A549 (cell line): Measurements from ENCODE around the gene STARD9. TPM values are rescaled to one million over a fixed set of nuclear protein-coding genes. Genes with fewer than 3 reads are reported as not detected.

ENCODE experiments used
- ATAC-seq, 2 experiments: fragments of 200-7000 bp in 1 of 2; fragments of >200 bp in 1 of 2; cut with Nextera tagmentation in 1 of 2; cut with Tn5 transposase in 1 of 2; 3 replicates each; pipeline versions ENCODE4 v1.8.0 to v1.9.1; 2018 to 2020; ENCODE audit warnings: mild to moderate bottlenecking in 1 of 2, moderate library complexity in 1 of 2
- CTCF ChIA-PET: fragments of 300-600 bp; sonication (Branson Sonifier 250); formaldehyde crosslinking; extraction: SDS; loops from one replicate; lab custom pipeline; 2021; ENCODE audit warnings: antibody characterized with exemption, inconsistent platforms; lab: Yijun Ruan, JAX
- POLR2A ChIA-PET: fragments of 350-600 bp; formaldehyde crosslinking; extraction: SDS; loops from one replicate; lab custom pipeline; 2021; ENCODE audit warnings: antibody characterized with exemption, inconsistent platforms; lab: Yijun Ruan, JAX
- DNase-seq, 2 experiments: peaks; one replicate each; pipeline versions ENCODE4 v3.0.0 to v3.0.0-alpha.2; 2011 to 2016; ENCODE audit warnings: low read depth in 1 of 2, low spot score in 1 of 2
- FAIRE-seq: peaks from 2 replicates; lab custom pipeline; 2011; peaks lifted over from hg19 to GRCh38; lab: Jason Lieb, UNC
- H3K27ac ChIP-seq, 2 experiments: fragments of >200 bp; sonication (Bioruptor Twin); formaldehyde crosslinking; 3 replicates each; pipeline ENCODE4 v1.5.1; 2016 to 2017
- H3K4me1 ChIP-seq: fragments of >200 bp; sonication (Bioruptor Twin); formaldehyde crosslinking; 3 replicates; pipeline ENCODE4 v1.6.1; 2016
- H3K4me2 ChIP-seq: fragments of >200 bp; sonication (Bioruptor Twin); formaldehyde crosslinking; 3 replicates; pipeline ENCODE4 v1.6.1; 2016
- H3K4me3 ChIP-seq: fragments of >200 bp; sonication (Bioruptor Twin); formaldehyde crosslinking; 3 replicates; pipeline ENCODE4 v1.5.1; 2016
- H3K9me3 ChIP-seq: fragments of >200 bp; sonication (Bioruptor Twin); formaldehyde crosslinking; 3 replicates; pipeline ENCODE4 v1.6.1; 2016
- BCL3 ChIP-seq: fragments of >200 bp; sonication (Bioruptor Twin); formaldehyde crosslinking; IDR thresholded peaks from 3 replicates; pipeline ENCODE4 v1.6.1; 2016
- CBX8 ChIP-seq: fragments of 200-600 bp; sonication (generic); IDR thresholded peaks from 2 replicates; pipeline ENCODE4 v1.6.1; 2016
- CEBPB ChIP-seq, 2 experiments: fragments of >200 bp in 1 of 2; sonication (Bioruptor Twin) in 1 of 2; formaldehyde crosslinking in 1 of 2; IDR thresholded peaks; 2 replicates each; pipeline ENCODE4 v1.6.1; 2012 to 2016
- CHD4 ChIP-seq: fragments of 200-600 bp; sonication (generic); IDR thresholded peaks from 2 replicates; pipeline ENCODE4 v1.6.1; 2016; ENCODE audit warnings: antibody characterized with exemption, mild to moderate bottlenecking, borderline replicate concordance
- E2F6 ChIP-seq: IDR thresholded peaks from 2 replicates; pipeline ENCODE4 v1.6.1; 2012; ENCODE audit warnings: low read depth, borderline replicate concordance
- ELK1 ChIP-seq: fragments of 150-350 bp; IDR thresholded peaks from 2 replicates; pipeline ENCODE4 v1.6.1; 2014; ENCODE audit warnings: low read depth, mild to moderate bottlenecking, low read length
- FOSB ChIP-seq: fragments of 250-450 bp; sonication (Bioruptor Pico); IDR thresholded peaks from 2 replicates; pipeline ENCODE4 v1.5.0; 2020; ENCODE audit warnings: mild to moderate bottlenecking, moderate library complexity
- GATA3 ChIP-seq: IDR thresholded peaks from 2 replicates; pipeline ENCODE4 v1.6.1; 2012; ENCODE audit warnings: borderline replicate concordance
- HMGXB4 ChIP-seq: fragments of 250-450 bp; sonication (Bioruptor Pico); IDR thresholded peaks from 2 replicates; pipeline ENCODE4 v1.5.0; 2021; ENCODE audit warnings: mild to moderate bottlenecking, moderate library complexity, borderline replicate concordance
- HOXA7 ChIP-seq: fragments of 250-450 bp; sonication (Bioruptor Pico); IDR thresholded peaks from 2 replicates; pipeline ENCODE4 v1.5.0; 2020; ENCODE audit warnings: mild to moderate bottlenecking, moderate library complexity
- HOXB13 ChIP-seq: fragments of 250-450 bp; sonication (Bioruptor Pico); IDR thresholded peaks from 2 replicates; pipeline ENCODE4 v1.5.0; 2020; ENCODE audit warnings: low read depth, mild to moderate bottlenecking, moderate library complexity
- HOXB5 ChIP-seq: fragments of 250-450 bp; sonication (Bioruptor Pico); IDR thresholded peaks from 2 replicates; pipeline ENCODE4 v1.5.0; 2020; ENCODE audit warnings: mild to moderate bottlenecking, moderate library complexity
- JUN ChIP-seq, 2 experiments: fragments of >200 bp; sonication (Bioruptor Twin); formaldehyde crosslinking; IDR thresholded peaks; 2 replicates in 1 of 2; 3 replicates in 1 of 2; pipeline ENCODE4 v1.6.1; 2016 to 2017
- MAX ChIP-seq: IDR thresholded peaks from 2 replicates; pipeline ENCODE4 v1.6.1; 2012
- NR3C1 ChIP-seq: fragments of >200 bp; sonication (Bioruptor Twin); formaldehyde crosslinking; IDR thresholded peaks from 3 replicates; pipeline ENCODE4 v1.6.1; 2017
- PBX3 ChIP-seq: IDR thresholded peaks from 2 replicates; pipeline ENCODE4 v1.6.1; 2012
- RAD21 ChIP-seq, 2 experiments: fragments of >200 bp in 1 of 2; sonication (Bioruptor Twin) in 1 of 2; formaldehyde crosslinking in 1 of 2; IDR thresholded peaks in 1 of 2; conservative IDR thresholded peaks in 1 of 2; 2 replicates in 1 of 2; 3 replicates in 1 of 2; pipeline ENCODE4 v1.6.1; 2012 to 2018; ENCODE audit warnings: inconsistent platforms in 1 of 2
- RFX5 ChIP-seq: fragments of 450-650 bp; IDR thresholded peaks from 2 replicates; pipeline ENCODE4 v1.7.1; 2014; ENCODE audit warnings: antibody characterized with exemption, mild to moderate bottlenecking, moderate library complexity
- SMC3 ChIP-seq: fragments of >200 bp; sonication (Bioruptor Twin); formaldehyde crosslinking; IDR thresholded peaks from 3 replicates; pipeline ENCODE4 v1.6.1; 2018; ENCODE audit warnings: inconsistent platforms
- ZSCAN20 ChIP-seq: fragments of 250-450 bp; sonication (Bioruptor Pico); IDR thresholded peaks from 2 replicates; pipeline ENCODE4 v1.8.0; 2022; ENCODE audit warnings: mild to moderate bottlenecking, moderate library complexity
- WGBS: methylation state at CpG from one replicate; pipeline ENCODE4 v1.1.6; 2017; ENCODE audit errors: missing lambda C conversion rate; 5-methylcytosine and 5-hydroxymethylcytosine counted together
- polyA plus RNA-seq, 4 experiments: library from polyadenylated mRNA; depleted of rRNA in 3 of 4; stranded (reverse); fragments of >200 nt; fragmentation: RNase III in 1 of 4; extraction: RNeasy Plus Mini Kit Qiagen cat#74134 plus additional on column Dnase treatment in 1 of 4; gene quantifications; 2 replicates in 3 of 4; 3 replicates in 1 of 4; pipeline ENCODE4 v1.2.3, GENCODE V29; 2011 to 2017
- TF ChIP-seq, protein P1 (sequence below): fragments of >200 bp; sonication (Bioruptor Twin); formaldehyde crosslinking; IDR thresholded peaks from 2 replicates; pipeline ENCODE4 v1.6.1; 2016

STARD9 gene
- polyA plus RNA-seq, 2 of the 4 experiments (the other 2 are of a cell fraction) = 1.2 TPM

- POLR2A ChIA-PET = no interaction called here
- no peak for FAIRE-seq
- DNase-seq = no peak
- Histone ChIP-seq H3K9me3 (no peaks in the 10 kb centered on the region), H3K4me3 (no peak overlapping the region), H3K27ac (no peak overlapping the region), H3K4me2 (no peak overlapping the region)
- 93% methylated on average over 2 of the region's 2 CpGs for WGBS
- no peak for ATAC-seq
- CTCF ChIA-PET = interaction anchor here (0.6 kb wide), 1 partner anchor 48 kb away, joined by 3 read pairs; no protein-coding TSS in a partner anchor
- TF ChIP-seq SMC3 = no peak
- no peak for TF ChIP-seq NR3C1
- TF ChIP-seq, all 56 proteins: peak for 0
- peaks cover 18% of the 10 kb centered on the region for H3K4me1 ChIP-seq
Measured at GRCh38 chr15:42710662-42711061, 135.3 kb downstream of the STARD9 start.

DNA sequence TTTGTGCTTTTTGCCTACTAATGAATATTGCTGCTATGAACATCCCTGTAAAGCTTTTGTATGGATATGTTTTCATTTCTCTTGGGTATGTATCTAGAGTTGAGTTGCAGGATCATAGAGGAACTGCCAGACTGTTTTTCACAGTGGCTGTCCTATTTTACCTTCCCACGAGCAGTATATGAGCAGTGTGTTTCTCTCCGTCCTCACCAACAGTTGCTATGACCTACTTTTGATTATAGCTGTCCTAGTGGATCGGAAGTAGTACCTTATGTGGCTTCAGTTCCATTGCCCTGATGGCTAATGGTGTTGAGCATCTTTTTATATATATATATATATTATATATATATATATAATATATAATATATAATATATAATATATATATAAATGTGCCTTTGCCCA, 136.3 kb downstream of the STARD9 start:
- POLR2A ChIA-PET = no interaction called here
- DNase-seq (no peak), FAIRE-seq (no peak)

More for the DNA sequence above, 136.3 kb downstream of the STARD9 start:
- Histone ChIP-seq H3K9me3 (no peaks in the 10 kb centered on the region), H3K27ac (no peak overlapping the region), H3K4me1 (peaks cover 16% of the 10 kb centered on the region), H3K4me3 (no peak overlapping the region), H3K4me2 (no peak overlapping the region)
- no peak for ATAC-seq
- CTCF ChIA-PET = interaction anchor here (1.8 kb wide), 1 partner anchor 215 kb away, joined by 5 read pairs; no protein-coding TSS in a partner anchor
- WGBS = 90% methylated on average over 3 of the region's 3 CpGs
- TF ChIP-seq HOXA7 (no peak), GATA3 (no peak), RAD21 (conservative IDR thresholded peaks at IDR 0.05 in 1 of 2, IDR thresholded peaks at IDR 0.05 in 1 of 2) (no peak), CEBPB (IDR thresholded peaks at IDR 0.05) (no peak), ZSCAN20 (CRISPR knock-in tag) (no peak), HMGXB4 (CRISPR knock-in tag) (no peak), FOSB (CRISPR knock-in tag) (no peak), JUN (IDR thresholded peaks at IDR 0.05) (no peak), ELK1 (no peak), RFX5 (no peak), CHD4 (no peak), BCL3 (no peak), PBX3 (no peak), CBX8 (no peak), HOXB5 (CRISPR knock-in tag) (no peak), HOXB13 (CRISPR knock-in tag) (no peak), E2F6 (no peak), MAX (no peak)
- TF ChIP-seq, protein P1, sequence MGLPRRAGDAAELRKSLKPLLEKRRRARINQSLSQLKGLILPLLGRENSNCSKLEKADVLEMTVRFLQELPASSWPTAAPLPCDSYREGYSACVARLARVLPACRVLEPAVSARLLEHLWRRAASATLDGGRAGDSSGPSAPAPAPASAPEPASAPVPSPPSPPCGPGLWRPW = no peak
- TF ChIP-seq, all 56 proteins: peak for 0
